Astrocyte (in vitro differentiated cells and primary cell): ENCODE measurements around the gene HADHB. TPM values are rescaled to one million over a fixed set of nuclear protein-coding genes. Genes with fewer than 3 reads are reported as not detected.
"Not testable (repeated sequence)": the region's sequence is repeated elsewhere in the genome, so short reads cannot be mapped to it uniquely, and the experiment has no call there.

Experiments
- DNase-seq: peaks from one replicate; pipeline ENCODE4 v3.0.0-alpha.2; 2010; ENCODE audit warnings: low read depth
- FAIRE-seq: peaks from 2 replicates; lab custom pipeline; 2011; peaks lifted over from hg19 to GRCh38; lab: Jason Lieb, UNC
- H2AFZ ChIP-seq: 2 replicates; pipeline ENCODE4 v1.6.0; 2012; ENCODE audit warnings: low read depth, low read length, inconsistent platforms
- H3K27ac ChIP-seq: 2 replicates; pipeline ENCODE4 v1.5.1; 2011; ENCODE audit warnings: low read depth, low read length, inconsistent platforms
- H3K27me3 ChIP-seq: 2 replicates; pipeline ENCODE4 v1.6.0; 2011; ENCODE audit warnings: low read length, inconsistent platforms; ENCODE audit not compliant: insufficient read depth
- H3K36me3 ChIP-seq: 2 replicates; pipeline ENCODE4 v1.5.1; 2011; ENCODE audit warnings: low read length, inconsistent platforms; ENCODE audit not compliant: insufficient read depth
- H3K4me1 ChIP-seq: 2 replicates; pipeline ENCODE4 v1.5.1; 2011; ENCODE audit warnings: low read length, inconsistent platforms; ENCODE audit not compliant: insufficient read depth
- H3K4me2 ChIP-seq: 2 replicates; pipeline ENCODE4 v1.6.0; 2012; ENCODE audit warnings: low read length, inconsistent platforms
- H3K4me3 ChIP-seq: 2 replicates; pipeline ENCODE4 v1.5.1; 2011; ENCODE audit warnings: low read depth, mild to moderate bottlenecking, low read length, inconsistent platforms; ENCODE audit not compliant: insufficient read depth
- H3K79me2 ChIP-seq: 2 replicates; pipeline ENCODE4 v1.6.0; 2012; ENCODE audit warnings: mild to moderate bottlenecking, low read length, inconsistent platforms; ENCODE audit not compliant: insufficient read depth
- H3K9ac ChIP-seq: 2 replicates; pipeline ENCODE4 v1.6.0; 2012; ENCODE audit warnings: mild to moderate bottlenecking, low read length, inconsistent platforms
- H3K9me3 ChIP-seq: 2 replicates; pipeline ENCODE4 v1.5.1; 2012; ENCODE audit warnings: low read depth, mild to moderate bottlenecking, low read length, inconsistent platforms; ENCODE audit not compliant: insufficient read depth
- H4K20me1 ChIP-seq: 2 replicates; pipeline ENCODE4 v1.6.0; 2012; ENCODE audit warnings: low read length, inconsistent platforms; ENCODE audit not compliant: insufficient read depth
- H3K27ac Mint-ChIP-seq: one replicate; pipeline ENCODE4 v1.8.0; 2021; ENCODE audit warnings: mild to moderate bottlenecking, mixed read lengths; ENCODE audit not compliant: unreplicated experiment
- H3K27me3 Mint-ChIP-seq: one replicate; pipeline ENCODE4 v1.8.0; 2021; ENCODE audit warnings: low read depth, mixed read lengths; ENCODE audit not compliant: unreplicated experiment
- H3K36me3 Mint-ChIP-seq: one replicate; pipeline ENCODE4 v1.8.0; 2021; ENCODE audit warnings: low read depth, mixed read lengths; ENCODE audit not compliant: unreplicated experiment
- H3K4me1 Mint-ChIP-seq: one replicate; pipeline ENCODE4 v1.8.0; 2021; ENCODE audit warnings: low read depth, mixed read lengths; ENCODE audit not compliant: unreplicated experiment
- H3K4me3 Mint-ChIP-seq: one replicate; pipeline ENCODE4 v1.8.0; 2021; ENCODE audit warnings: mild to moderate bottlenecking, moderate library complexity, mixed read lengths; ENCODE audit not compliant: unreplicated experiment
- H3K9me3 Mint-ChIP-seq: one replicate; pipeline ENCODE4 v1.8.0; 2021; ENCODE audit warnings: mild to moderate bottlenecking, mixed read lengths; ENCODE audit not compliant: unreplicated experiment
- EZH2 ChIP-seq: IDR thresholded peaks from 2 replicates; pipeline ENCODE4 v1.6.1; 2012; ENCODE audit warnings: mild to moderate bottlenecking, low read length, inconsistent platforms; ENCODE audit not compliant: insufficient read depth
- total RNA-seq: library from RNA; stranded (reverse); gene quantifications from 2 replicates; pipeline ENCODE4 v1.2.1, GENCODE V29; 2021
- TF ChIP-seq, protein P1 (sequence below): IDR thresholded peaks from 2 replicates; pipeline ENCODE4 v1.5.1; 2011; ENCODE audit warnings: low read depth, mild to moderate bottlenecking, inconsistent platforms, low read length, moderate library complexity; ENCODE audit not compliant: insufficient read depth

Gene HADHB
- total RNA-seq, 1 donor from 2014 or later: 109 TPM

DNA sequence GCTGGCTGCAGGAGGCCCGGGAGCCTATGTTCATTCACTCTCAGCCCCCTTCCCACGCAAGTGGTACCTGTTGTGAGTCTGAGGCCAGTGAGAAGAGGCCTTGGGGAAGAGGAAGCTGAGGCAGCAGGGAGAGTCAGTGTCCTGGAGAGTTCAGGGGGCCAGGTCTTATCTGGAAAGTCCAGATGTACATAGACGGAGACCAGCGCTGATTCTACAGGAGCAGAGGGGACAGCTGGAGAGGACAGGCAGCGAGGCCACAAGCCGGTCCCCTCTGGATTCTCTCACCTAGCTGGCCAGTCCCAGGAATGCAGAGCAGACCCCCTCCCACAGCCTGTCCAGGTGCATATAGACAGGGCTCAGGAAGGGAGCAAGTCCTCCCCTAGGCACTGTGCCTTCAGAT is 72.1 kb downstream of the HADHB start:
- no peak overlapping the region for H3K27ac Mint-ChIP-seq

DNA sequence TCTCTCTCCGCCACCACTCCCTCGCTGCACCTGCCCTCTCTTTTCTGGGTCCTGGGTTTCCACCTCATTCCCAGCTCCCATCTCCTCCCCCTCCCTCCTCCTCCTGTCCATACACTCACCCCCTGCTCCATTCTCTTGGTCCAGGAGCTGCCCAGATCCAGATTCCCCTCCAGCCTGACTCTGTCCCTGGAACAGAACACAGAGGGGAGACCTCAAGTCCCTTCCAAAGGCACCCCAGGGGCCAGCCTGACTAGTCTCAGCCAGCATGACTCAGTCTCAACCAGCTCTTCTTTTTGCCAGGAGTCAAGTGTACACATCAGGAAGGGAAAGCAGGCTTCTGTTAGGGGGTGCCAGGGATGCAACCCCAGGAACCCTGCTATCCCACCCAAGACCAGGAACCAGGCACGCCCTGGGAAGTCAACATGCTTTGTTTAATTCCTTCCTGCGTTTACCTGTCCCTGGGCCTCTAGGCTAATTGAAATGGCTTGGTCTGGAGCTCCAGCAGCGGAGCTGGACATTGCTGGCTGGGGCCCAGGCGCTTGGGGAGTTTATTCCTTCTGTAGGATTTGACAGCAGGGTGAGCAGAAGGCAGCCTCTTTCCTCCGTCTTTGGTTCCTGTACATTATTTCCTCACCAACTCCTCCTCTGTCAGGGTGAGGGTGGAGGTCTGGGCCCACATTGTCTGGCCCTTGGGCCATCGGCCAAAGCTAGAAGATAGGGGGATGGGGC is 72.8 kb downstream of the HADHB start:
- H3K4me1 Mint-ChIP-seq: no peaks in the 10 kb centered on the region
- H3K36me3 ChIP-seq: no peaks in the 10 kb centered on the region
- H3K4me3 ChIP-seq: no peak overlapping the region
- H2AFZ ChIP-seq: no peak overlapping the region
- H3K9me3 Mint-ChIP-seq: no peaks in the 10 kb centered on the region
- TF ChIP-seq, protein P1, sequence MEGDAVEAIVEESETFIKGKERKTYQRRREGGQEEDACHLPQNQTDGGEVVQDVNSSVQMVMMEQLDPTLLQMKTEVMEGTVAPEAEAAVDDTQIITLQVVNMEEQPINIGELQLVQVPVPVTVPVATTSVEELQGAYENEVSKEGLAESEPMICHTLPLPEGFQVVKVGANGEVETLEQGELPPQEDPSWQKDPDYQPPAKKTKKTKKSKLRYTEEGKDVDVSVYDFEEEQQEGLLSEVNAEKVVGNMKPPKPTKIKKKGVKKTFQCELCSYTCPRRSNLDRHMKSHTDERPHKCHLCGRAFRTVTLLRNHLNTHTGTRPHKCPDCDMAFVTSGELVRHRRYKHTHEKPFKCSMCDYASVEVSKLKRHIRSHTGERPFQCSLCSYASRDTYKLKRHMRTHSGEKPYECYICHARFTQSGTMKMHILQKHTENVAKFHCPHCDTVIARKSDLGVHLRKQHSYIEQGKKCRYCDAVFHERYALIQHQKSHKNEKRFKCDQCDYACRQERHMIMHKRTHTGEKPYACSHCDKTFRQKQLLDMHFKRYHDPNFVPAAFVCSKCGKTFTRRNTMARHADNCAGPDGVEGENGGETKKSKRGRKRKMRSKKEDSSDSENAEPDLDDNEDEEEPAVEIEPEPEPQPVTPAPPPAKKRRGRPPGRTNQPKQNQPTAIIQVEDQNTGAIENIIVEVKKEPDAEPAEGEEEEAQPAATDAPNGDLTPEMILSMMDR: no peak
- no peak for TF ChIP-seq EZH2
- H3K9ac ChIP-seq: no peak overlapping the region
- peaks cover 7% of the 10 kb centered on the region for H3K27me3 ChIP-seq
- no peaks in the 10 kb centered on the region for H3K9me3 ChIP-seq
- no peak overlapping the region for H3K27ac ChIP-seq
- H3K36me3 Mint-ChIP-seq: no peaks in the 10 kb centered on the region
- peak overlapping the region; percentile 38 for H3K27ac Mint-ChIP-seq
- no peak for FAIRE-seq
- H3K4me3 Mint-ChIP-seq: no peak overlapping the region
- no peak for DNase-seq
- no peak overlapping the region for H3K4me2 ChIP-seq
- no peaks in the 10 kb centered on the region for H4K20me1 ChIP-seq
- no peaks in the 10 kb centered on the region for H3K4me1 ChIP-seq
- H3K27me3 Mint-ChIP-seq: peaks cover 50% of the 10 kb centered on the region
- no peaks in the 10 kb centered on the region for H3K79me2 ChIP-seq

More for the DNA sequence above, 72.1 kb downstream of the HADHB start:
- no peak for DNase-seq
- Histone ChIP-seq H4K20me1 (no peaks in the 10 kb centered on the region), H3K4me2 (no peak overlapping the region), H3K36me3 (no peaks in the 10 kb centered on the region), H3K27me3 (peaks cover 7% of the 10 kb centered on the region), H3K79me2 (no peaks in the 10 kb centered on the region), H3K4me1 (no peaks in the 10 kb centered on the region), H2AFZ (no peak overlapping the region), H3K4me3 (no peak overlapping the region), H3K9ac (no peak overlapping the region), H3K9me3 (no peaks in the 10 kb centered on the region), H3K27ac (no peak overlapping the region)
- no peak for FAIRE-seq
- Mint-ChIP-seq H3K9me3 (no peaks in the 10 kb centered on the region), H3K4me1 (no peaks in the 10 kb centered on the region), H3K27me3 (peaks cover 55% of the 10 kb centered on the region), H3K36me3 (no peaks in the 10 kb centered on the region), H3K4me3 (no peak overlapping the region)
- no peak for TF ChIP-seq EZH2
- TF ChIP-seq, protein P1: no peak

GRCh38 chr2:26318950-26319349 is 74.2 kb downstream of the HADHB start:
- no peak overlapping the region for H2AFZ ChIP-seq
- H3K4me3 Mint-ChIP-seq: no peak overlapping the region
- H3K79me2 ChIP-seq: no peaks in the 10 kb centered on the region
- no peaks in the 10 kb centered on the region for H4K20me1 ChIP-seq
- no peak overlapping the region for H3K4me2 ChIP-seq
- H3K27me3 Mint-ChIP-seq: peaks cover 40% of the 10 kb centered on the region
- H3K9ac ChIP-seq: no peak overlapping the region
- no peak overlapping the region for H3K27ac Mint-ChIP-seq
- H3K9me3 ChIP-seq: no peaks in the 10 kb centered on the region
- no peak for DNase-seq
- H3K4me1 Mint-ChIP-seq: no peaks in the 10 kb centered on the region
- TF ChIP-seq, protein P1: no peak
- TF ChIP-seq EZH2: no peak
- H3K9me3 Mint-ChIP-seq: no peaks in the 10 kb centered on the region
- H3K27me3 ChIP-seq: peaks cover 7% of the 10 kb centered on the region
- no peaks in the 10 kb centered on the region for H3K4me1 ChIP-seq
- H3K36me3 Mint-ChIP-seq: no peaks in the 10 kb centered on the region
- H3K36me3 ChIP-seq: no peaks in the 10 kb centered on the region
- H3K4me3 ChIP-seq: no peak overlapping the region
- FAIRE-seq: no peak
- H3K27ac ChIP-seq: no peak overlapping the region

DNA sequence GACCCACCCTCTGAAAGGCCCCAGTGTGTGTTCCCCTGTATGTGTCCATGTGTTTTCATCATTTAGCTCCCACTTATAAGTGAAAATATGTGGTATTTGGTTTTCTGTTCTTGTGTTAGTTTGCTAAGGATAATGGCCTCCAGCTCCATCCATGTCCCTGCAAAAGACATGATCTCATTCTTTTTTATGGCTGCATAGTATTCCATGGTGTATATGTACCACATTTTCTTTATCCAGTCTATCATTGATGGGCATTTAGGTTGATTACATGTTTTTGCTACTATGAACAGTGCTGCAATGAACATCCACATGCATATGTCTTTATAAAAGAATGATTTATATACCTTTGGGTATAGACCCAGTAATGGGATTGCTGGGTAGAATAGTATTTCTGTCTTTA is 79.7 kb downstream of the HADHB start:
- not testable (repeated sequence) for H4K20me1 ChIP-seq, FAIRE-seq, H3K27me3 Mint-ChIP-seq

More for the DNA sequence above, 79.7 kb downstream of the HADHB start:
- H3K9me3 Mint-ChIP-seq, H3K27ac Mint-ChIP-seq, H3K27ac ChIP-seq, H3K4me3 Mint-ChIP-seq, H3K79me2 ChIP-seq, H3K9ac ChIP-seq, H3K36me3 Mint-ChIP-seq, H3K4me2 ChIP-seq, H3K4me3 ChIP-seq, H3K9me3 ChIP-seq, H2AFZ ChIP-seq, H3K4me1 Mint-ChIP-seq, DNase-seq, H3K27me3 ChIP-seq, H3K36me3 ChIP-seq, H3K4me1 ChIP-seq: not testable (repeated sequence)
